H1 (cell line): Measurements from ENCODE around the gene ZNF385B. TPM values are rescaled to one million over a fixed set of nuclear protein-coding genes. Genes with fewer than 3 reads are reported as not detected.

Experiments used
- CTCF ChIA-PET: fragments of 300-600 bp; sonication (Branson Sonifier 250); formaldehyde crosslinking; loops from one replicate; lab custom pipeline; 2021; ENCODE audit not compliant: partially characterized antibody; lab: Charles Lee
- POLR2A ChIA-PET: fragments of 300-600 bp; sonication (Branson Sonifier 250); formaldehyde crosslinking; loops from one replicate; lab custom pipeline; 2021; ENCODE audit warnings: inconsistent platforms; ENCODE audit not compliant: partially characterized antibody; lab: Charles Lee
- DNase-seq, 2 experiments: peaks; one replicate each; pipeline versions ENCODE4 v3.0.0 to v3.0.0-alpha.2; 2010 to 2022; ENCODE audit warnings: low spot score in 2 of 2, low read depth in 1 of 2, mixed read lengths in 1 of 2
- FAIRE-seq: peaks from 2 replicates; lab custom pipeline; 2011; peaks lifted over from hg19 to GRCh38; lab: Jason Lieb, UNC
- H2AFZ ChIP-seq: 2 replicates; pipeline ENCODE4 v1.8.1; 2012; ENCODE audit warnings: low read length, inconsistent platforms
- H2AK5ac ChIP-seq: 2 replicates; pipeline ENCODE4 v1.6.1; 2013; ENCODE audit warnings: low read depth, low read length
- H2BK120ac ChIP-seq: replicated peaks from 2 replicates; pipeline ENCODE3; 2013; ENCODE audit warnings: low read depth, low read length, inconsistent platforms
- H2BK12ac ChIP-seq: 2 replicates; pipeline ENCODE4 v1.6.1; 2013; ENCODE audit warnings: low read depth, low read length
- H2BK15ac ChIP-seq: 2 replicates; pipeline ENCODE4 v1.6.1; 2013; ENCODE audit warnings: low read length
- H2BK20ac ChIP-seq: 2 replicates; pipeline ENCODE4 v1.6.1; 2013; ENCODE audit warnings: low read length
- H2BK5ac ChIP-seq: 2 replicates; pipeline ENCODE4 v1.6.1; 2013; ENCODE audit warnings: low read depth, low read length
- H3K14ac ChIP-seq: 2 replicates; pipeline ENCODE4 v1.6.1; 2013; ENCODE audit warnings: inconsistent platforms; ENCODE audit not compliant: insufficient read length
- H3K18ac ChIP-seq: 2 replicates; pipeline ENCODE4 v1.6.1; 2013; ENCODE audit warnings: low read length; ENCODE audit errors: extremely low read depth
- H3K23ac ChIP-seq: 2 replicates; pipeline ENCODE4 v1.6.1; 2013; ENCODE audit warnings: inconsistent platforms; ENCODE audit not compliant: insufficient read length
- H3K23me2 ChIP-seq: 2 replicates; pipeline ENCODE4 v1.6.1; 2013; ENCODE audit warnings: low read depth, low read length
- H3K27ac ChIP-seq: 2 replicates; pipeline ENCODE4 v1.6.1; 2011; ENCODE audit warnings: low read depth, low read length, inconsistent platforms
- H3K27me3 ChIP-seq, 4 experiments: replicated peaks in 1 of 4; 1 replicate in 1 of 4; 2 replicates in 3 of 4; pipeline versions ENCODE4 v1.6.1 to v1.8.1; 2011 to 2013; ENCODE audit warnings: low read length in 3 of 4, mild to moderate bottlenecking in 3 of 4, inconsistent platforms in 2 of 4, mixed read lengths in 2 of 4, moderate library complexity in 1 of 4; ENCODE audit not compliant: control insufficient read depth in 3 of 4, insufficient read depth in 3 of 4; ENCODE audit errors: extremely low read depth in 1 of 4
- H3K36me3 ChIP-seq, 4 experiments: 2 replicates each; pipeline versions ENCODE4 v1.6.1 to v1.8.1; 2011 to 2013; ENCODE audit warnings: mild to moderate bottlenecking in 4 of 4, low read length in 3 of 4, moderate library complexity in 2 of 4, control low read depth in 1 of 4, inconsistent platforms in 1 of 4; ENCODE audit not compliant: insufficient read depth in 4 of 4, control insufficient read depth in 2 of 4
- H3K4ac ChIP-seq: replicated peaks from 2 replicates; pipeline ENCODE3; 2013; ENCODE audit warnings: low read length, low read depth, mixed read lengths, inconsistent platforms; ENCODE audit not compliant: insufficient read length
- H3K4me1 ChIP-seq, 4 experiments: replicated peaks in 1 of 4; 1 replicate in 1 of 4; 2 replicates in 3 of 4; pipeline versions ENCODE4 v1.6.1 to v1.8.1; 2011 to 2013; ENCODE audit warnings: low read length in 3 of 4, inconsistent platforms in 2 of 4, mixed read lengths in 1 of 4; ENCODE audit not compliant: insufficient read depth in 4 of 4, control insufficient read depth in 3 of 4
- H3K4me2 ChIP-seq, 2 experiments: 2 replicates each; pipeline versions ENCODE4 v1.6.1 to v1.8.1; 2011 to 2013; ENCODE audit warnings: low read depth in 2 of 2, low read length in 2 of 2, control low read depth in 1 of 2, inconsistent platforms in 1 of 2, mild to moderate bottlenecking in 1 of 2; ENCODE audit not compliant: insufficient read depth in 1 of 2
- H3K4me3 ChIP-seq, 4 experiments: fragments of 200-600, 300-600 bp in 1 of 4; sonication (generic), shearing (Covaris generic), sonication (Bioruptor Twin) in 1 of 4; 2 replicates each; pipeline versions ENCODE4 v1.5.1 to v1.8.1; 2011 to 2016; ENCODE audit warnings: low read length in 4 of 4, low read depth in 3 of 4, control low read depth in 2 of 4, inconsistent platforms in 2 of 4, mild to moderate bottlenecking in 2 of 4, mixed read lengths in 1 of 4, moderate library complexity in 1 of 4; ENCODE audit not compliant: insufficient read depth in 2 of 4; ENCODE audit errors: extremely low read depth in 1 of 4
- H3K56ac ChIP-seq: replicated peaks from 2 replicates; pipeline ENCODE3; 2013; ENCODE audit warnings: low read depth, mild to moderate bottlenecking, mixed read lengths, low read length, inconsistent platforms; ENCODE audit not compliant: insufficient read length
- H3K79me1 ChIP-seq: 2 replicates; pipeline ENCODE4 v1.6.1; 2013; ENCODE audit warnings: low read depth, low read length, control low read depth
- H3K79me2 ChIP-seq, 2 experiments: 2 replicates each; pipeline versions ENCODE4 v1.6.1 to v1.8.1; 2012 to 2013; ENCODE audit warnings: low read length in 2 of 2, mild to moderate bottlenecking in 2 of 2, inconsistent platforms in 1 of 2; ENCODE audit not compliant: insufficient read depth in 2 of 2, control insufficient read depth in 1 of 2
- H3K9ac ChIP-seq, 4 experiments: replicated peaks in 1 of 4; 1 replicate in 1 of 4; 2 replicates in 3 of 4; pipeline versions ENCODE4 v1.6.1 to v1.8.1; 2011 to 2013; ENCODE audit warnings: low read depth in 3 of 4, low read length in 3 of 4, control low read depth in 2 of 4, mild to moderate bottlenecking in 2 of 4, moderate library complexity in 2 of 4, inconsistent platforms in 1 of 4; ENCODE audit errors: extremely low read depth in 1 of 4
- H3K9me3 ChIP-seq, 2 experiments: 2 replicates each; pipeline versions ENCODE4 v1.6.1 to v1.8.1; 2012 to 2013; ENCODE audit warnings: mild to moderate bottlenecking in 2 of 2, moderate library complexity in 2 of 2, control low read depth in 1 of 2, inconsistent platforms in 1 of 2, low read depth in 1 of 2, low read length in 1 of 2, mixed read lengths in 1 of 2; ENCODE audit not compliant: insufficient read depth in 2 of 2
- H4K20me1 ChIP-seq, 2 experiments: replicated peaks in 1 of 2; 2 replicates each; pipeline versions ENCODE3 to v1.8.1; 2011 to 2013; ENCODE audit warnings: inconsistent platforms in 2 of 2, low read length in 2 of 2, mild to moderate bottlenecking in 1 of 2; ENCODE audit not compliant: insufficient read depth in 2 of 2, control insufficient read depth in 1 of 2
- H4K5ac ChIP-seq: 2 replicates; pipeline ENCODE4 v1.6.1; 2013; ENCODE audit warnings: low read length, low read depth, mixed read lengths, inconsistent platforms; ENCODE audit not compliant: insufficient read length
- H4K8ac ChIP-seq: 2 replicates; pipeline ENCODE4 v1.8.0; 2013; ENCODE audit warnings: mild to moderate bottlenecking, moderate library complexity, low read length, inconsistent platforms; ENCODE audit not compliant: insufficient read depth; ENCODE audit errors: extremely low read depth
- H4K91ac ChIP-seq: replicated peaks from 2 replicates; pipeline ENCODE3; 2013; ENCODE audit warnings: low read length, mixed read lengths, inconsistent platforms; ENCODE audit not compliant: insufficient read length
- ASH2L ChIP-seq: fragments of 200-600, 300-600 bp; sonication (generic); IDR thresholded peaks from one replicate; pipeline ENCODE4 v1.7.1; 2017; ENCODE audit warnings: low read length
- CBX8 ChIP-seq: fragments of 300-800, 300-1000 bp; sonication (generic); IDR thresholded peaks from 2 replicates; pipeline ENCODE4 v1.7.1; 2016; ENCODE audit warnings: low read depth, low read length, borderline replicate concordance
- CHD1 ChIP-seq: IDR thresholded peaks from 2 replicates; pipeline ENCODE4 v1.6.1; 2012; ENCODE audit warnings: low read depth, low read length, improper control_type of control experiment
- EZH2 ChIP-seq: fragments of 200-600 bp; sonication (generic); IDR thresholded peaks from 2 replicates; pipeline ENCODE4 v1.7.1; 2012; ENCODE audit warnings: low read depth, mild to moderate bottlenecking, moderate library complexity, low read length, inconsistent platforms; ENCODE audit not compliant: severe bottlenecking
- FOSL1 ChIP-seq: IDR thresholded peaks from 2 replicates; pipeline ENCODE4 v1.6.1; 2011; ENCODE audit warnings: mild to moderate bottlenecking, low read depth, low read length, moderate library complexity; ENCODE audit not compliant: insufficient read depth
- GABPA ChIP-seq: IDR thresholded peaks from 2 replicates; pipeline ENCODE4 v1.6.1; 2011; ENCODE audit warnings: mild to moderate bottlenecking, low read length, moderate library complexity, borderline replicate concordance; ENCODE audit not compliant: insufficient read depth
- NRF1 ChIP-seq: IDR thresholded peaks from 2 replicates; pipeline ENCODE4 v1.6.1; 2011; ENCODE audit warnings: mild to moderate bottlenecking, low read depth, low read length, improper control_type of control experiment
- RBBP5 ChIP-seq: IDR thresholded peaks from 2 replicates; pipeline ENCODE4 v1.7.1; 2012; ENCODE audit warnings: low read depth, mild to moderate bottlenecking, inconsistent platforms, low read length, moderate library complexity, borderline replicate concordance
- SP4 ChIP-seq: IDR thresholded peaks from 2 replicates; pipeline ENCODE4 v1.6.1; 2012; ENCODE audit warnings: low read length, inconsistent platforms
- SRF ChIP-seq: IDR thresholded peaks from 2 replicates; pipeline ENCODE4 v1.6.1; 2011; ENCODE audit warnings: mild to moderate bottlenecking, low read depth, low read length, moderate library complexity
- YY1 ChIP-seq: IDR thresholded peaks from 2 replicates; pipeline ENCODE4 v1.6.1; 2011; ENCODE audit warnings: low read depth, mild to moderate bottlenecking, low read length
- ZNF274 ChIP-seq: IDR thresholded peaks from 2 replicates; pipeline ENCODE4 v1.7.0; 2012; ENCODE audit warnings: low read length, borderline replicate concordance; ENCODE audit errors: extremely low read depth
- WGBS, 2 experiments: shearing (Covaris generic) in 1 of 2; methylation state at CpG; one replicate each; pipeline versions ENCODE4 v1.1.6 to v1.1.7; 2013 to 2015; ENCODE audit warnings: low lambda C conversion rate in 2 of 2, mixed read lengths in 2 of 2, inconsistent platforms in 1 of 2, low coverage in 1 of 2, missing lambda C conversion rate in 1 of 2; ENCODE audit not compliant: insufficient replicate concordance in 2 of 2, insufficient coverage in 1 of 2, insufficient read length in 1 of 2; ENCODE audit errors: extremely low coverage in 1 of 2, missing lambda C conversion rate in 1 of 2; 5-methylcytosine and 5-hydroxymethylcytosine counted together
- polyA plus RNA-seq, 7 experiments: library from polyadenylated mRNA; depleted of rRNA in 3 of 7; stranded (reverse) in 5 of 7; unstranded in 2 of 7; fragments of >200 nt in 5 of 7; fragments of 200-250 nt in 2 of 7; gene quantifications; 1 replicate in 5 of 7; 2 replicates in 1 of 7; 4 replicates in 1 of 7; pipeline versions ENCODE4 v1.2.1 to v1.2.3, GENCODE V29; 2011 to 2013; ENCODE audit warnings: missing spikeins in 2 of 7, mixed read lengths in 2 of 7
- total RNA-seq: library from RNA; stranded (reverse); fragmentation: NEBNext Ultra II Directional; extraction: Animal tissue kit (Norgen Biotek cat#: 25700); gene quantifications from 2 replicates; pipeline ENCODE4 v1.2.1, GENCODE V29; 2021
- TF ChIP-seq, protein P1 (sequence below): IDR thresholded peaks from 2 replicates; pipeline ENCODE4 v1.6.1; 2012; ENCODE audit warnings: inconsistent platforms
- TF ChIP-seq, protein P2 (sequence below): IDR thresholded peaks from 2 replicates; pipeline ENCODE4 v1.6.1; 2011; ENCODE audit warnings: low read length, improper control_type of control experiment

The ZNF385B gene
- total and polyA plus RNA-seq, 2 of the 8 experiments (the other 6 are each of a cell fraction or from before 2014, with no cell fraction given), result 1.1 to 3.7 TPM

DNA sequence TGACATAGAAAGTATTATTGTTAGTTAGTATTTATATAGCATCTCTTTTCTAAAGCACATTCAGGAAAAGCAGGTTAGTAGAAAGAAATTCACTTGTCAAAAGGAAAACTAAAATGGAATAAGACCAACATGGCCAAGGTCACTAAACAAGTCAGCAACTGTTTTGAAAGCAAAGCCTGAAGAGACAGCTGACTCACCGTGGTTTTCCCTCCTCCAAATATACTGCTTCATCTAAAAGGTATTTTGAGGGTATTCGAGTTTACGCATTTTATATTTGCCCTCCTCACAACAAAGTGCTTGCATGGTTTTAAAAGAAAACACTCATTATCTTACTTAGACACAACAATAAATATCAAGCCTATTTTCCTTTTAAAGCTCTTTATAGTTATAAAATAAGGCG, 24.0 kb downstream of the ZNF385B start:
- no peak overlapping the region for H3K27ac ChIP-seq
- H3K56ac ChIP-seq, result no peak overlapping the region
- H2AFZ ChIP-seq, result no peak overlapping the region
- no peak overlapping the region for H3K4me3 ChIP-seq
- no peak overlapping the region for H3K4me2 ChIP-seq
- H4K20me1 ChIP-seq, result no peaks in the 10 kb centered on the region
- no peak overlapping the region for H3K14ac ChIP-seq
- H3K79me1 ChIP-seq, result no peaks in the 10 kb centered on the region
- no peak overlapping the region for H2BK5ac ChIP-seq
- no peak overlapping the region for H3K9ac ChIP-seq
- no peaks in the 10 kb centered on the region for H3K79me2 ChIP-seq
- H3K18ac ChIP-seq, result no peak overlapping the region
- H4K8ac ChIP-seq, result no peak overlapping the region
- H4K5ac ChIP-seq, result no peak overlapping the region
- ChIA-PET POLR2A (no interaction called here), CTCF (interaction anchor here (1.1 to 7.7 kb wide), 4 partner anchors 11 to 100 kb away, joined by 3 to 72 read pairs (median 14); no protein-coding TSS in a partner anchor)
- no peak overlapping the region for H2BK12ac ChIP-seq
- 80% methylated on average over 4 of the region's 4 CpGs; no CpG with 5 or more reads in 1 of the 2 experiments for WGBS, 2 experiments
- no peak overlapping the region for H3K4ac ChIP-seq
- H2BK15ac ChIP-seq, result no peak overlapping the region
- H3K23ac ChIP-seq, result no peak overlapping the region
- no peaks in the 10 kb centered on the region for H3K27me3 ChIP-seq
- no peaks in the 10 kb centered on the region; a peak in 1 of 7 replicates for H3K4me1 ChIP-seq
- H2AK5ac ChIP-seq, result no peak overlapping the region
- no peak overlapping the region for H2BK20ac ChIP-seq
- no peaks in the 10 kb centered on the region for H3K36me3 ChIP-seq
- no peak overlapping the region for H4K91ac ChIP-seq
- H3K9me3 ChIP-seq, result no peaks in the 10 kb centered on the region
- FAIRE-seq (no peak), DNase-seq (no peak)
- H3K23me2 ChIP-seq, result no peaks in the 10 kb centered on the region
- H2BK120ac ChIP-seq, result no peak overlapping the region
- TF ChIP-seq SRF (no peak), RBBP5 (no peak), GABPA (no peak), ASH2L (no peak), NRF1 (no peak), YY1 (no peak), FOSL1 (no peak), EZH2 (no peak), CHD1 (no peak), CBX8 (no peak), SP4 (no peak), ZNF274 (no peak)
- TF ChIP-seq, protein P1, sequence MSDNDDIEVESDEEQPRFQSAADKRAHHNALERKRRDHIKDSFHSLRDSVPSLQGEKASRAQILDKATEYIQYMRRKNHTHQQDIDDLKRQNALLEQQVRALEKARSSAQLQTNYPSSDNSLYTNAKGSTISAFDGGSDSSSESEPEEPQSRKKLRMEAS, result no peak
- TF ChIP-seq, protein P2, sequence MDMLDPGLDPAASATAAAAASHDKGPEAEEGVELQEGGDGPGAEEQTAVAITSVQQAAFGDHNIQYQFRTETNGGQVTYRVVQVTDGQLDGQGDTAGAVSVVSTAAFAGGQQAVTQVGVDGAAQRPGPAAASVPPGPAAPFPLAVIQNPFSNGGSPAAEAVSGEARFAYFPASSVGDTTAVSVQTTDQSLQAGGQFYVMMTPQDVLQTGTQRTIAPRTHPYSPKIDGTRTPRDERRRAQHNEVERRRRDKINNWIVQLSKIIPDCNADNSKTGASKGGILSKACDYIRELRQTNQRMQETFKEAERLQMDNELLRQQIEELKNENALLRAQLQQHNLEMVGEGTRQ, result no peak
